ENCODE measurements around the gene OLFML3.

DNA sequence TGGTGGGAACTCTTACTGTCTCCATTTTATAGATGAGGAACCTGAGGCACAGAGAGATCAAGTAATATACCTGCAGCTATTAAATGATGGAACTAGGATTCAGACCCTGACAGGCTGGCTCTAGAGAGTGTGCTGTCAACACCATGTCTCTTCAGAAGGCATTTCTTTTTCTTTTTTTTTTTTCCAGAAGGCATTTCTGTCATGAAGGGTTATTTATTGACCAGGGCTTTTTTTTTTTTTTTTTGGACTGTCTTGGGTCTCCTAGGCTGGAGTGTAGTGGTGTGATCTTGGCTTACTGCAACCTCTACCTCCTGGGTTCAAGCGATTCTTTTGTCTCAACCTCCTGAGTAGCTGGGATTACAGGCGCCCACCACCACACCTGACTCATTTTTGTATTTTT lies 27.6 kb upstream of the OLFML3 start:
- TF ChIP-seq, protein P1, sequence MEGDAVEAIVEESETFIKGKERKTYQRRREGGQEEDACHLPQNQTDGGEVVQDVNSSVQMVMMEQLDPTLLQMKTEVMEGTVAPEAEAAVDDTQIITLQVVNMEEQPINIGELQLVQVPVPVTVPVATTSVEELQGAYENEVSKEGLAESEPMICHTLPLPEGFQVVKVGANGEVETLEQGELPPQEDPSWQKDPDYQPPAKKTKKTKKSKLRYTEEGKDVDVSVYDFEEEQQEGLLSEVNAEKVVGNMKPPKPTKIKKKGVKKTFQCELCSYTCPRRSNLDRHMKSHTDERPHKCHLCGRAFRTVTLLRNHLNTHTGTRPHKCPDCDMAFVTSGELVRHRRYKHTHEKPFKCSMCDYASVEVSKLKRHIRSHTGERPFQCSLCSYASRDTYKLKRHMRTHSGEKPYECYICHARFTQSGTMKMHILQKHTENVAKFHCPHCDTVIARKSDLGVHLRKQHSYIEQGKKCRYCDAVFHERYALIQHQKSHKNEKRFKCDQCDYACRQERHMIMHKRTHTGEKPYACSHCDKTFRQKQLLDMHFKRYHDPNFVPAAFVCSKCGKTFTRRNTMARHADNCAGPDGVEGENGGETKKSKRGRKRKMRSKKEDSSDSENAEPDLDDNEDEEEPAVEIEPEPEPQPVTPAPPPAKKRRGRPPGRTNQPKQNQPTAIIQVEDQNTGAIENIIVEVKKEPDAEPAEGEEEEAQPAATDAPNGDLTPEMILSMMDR (IDR thresholded peaks at IDR 0.05) = no peak
- no peak for TF ChIP-seq POLR2A (IDR thresholded peaks at IDR 0.05)

Measured in right lobe of liver (tissue), 4 donors.